Tibial nerve (tissue), 4 donors: ENCODE results near the gene UPK1A. TPM values are rescaled to one million over a fixed set of nuclear protein-coding genes. Genes with fewer than 3 reads are reported as not detected.

Experiments
- DNase-seq, 2 donors: peaks; one replicate each; pipeline ENCODE4 v3.0.0-alpha.2; 2019; ENCODE audit warnings: low spot score in 2 of 2
- H3K27ac ChIP-seq, 4 donors: fragments of 200-600 bp; sonication (generic) in 3 of 4; one replicate each; pipeline ENCODE4 v1.5.1; 2017 to 2019; ENCODE audit warnings: mild to moderate bottlenecking in 1 of 4
- H3K27me3 ChIP-seq, 2 donors: fragments of 200-600 bp; sonication (generic) in 1 of 2; one replicate each; pipeline versions ENCODE4 v1.5.1 to v1.6.0; 2017 to 2019
- H3K36me3 ChIP-seq, 3 donors: fragments of 200-600 bp; sonication (generic); one replicate each; pipeline ENCODE4 v1.5.1; 2018 to 2019
- H3K4me1 ChIP-seq, 4 donors: fragments of 200-600 bp; sonication (generic) in 3 of 4; one replicate each; pipeline ENCODE4 v1.5.1; 2017 to 2019
- H3K4me3 ChIP-seq, 4 donors: fragments of 200-600 bp; sonication (generic) in 3 of 4; one replicate each; pipeline ENCODE4 v1.5.1; 2017 to 2019; ENCODE audit warnings: mild to moderate bottlenecking in 1 of 4, moderate library complexity in 1 of 4
- H3K9me3 ChIP-seq, 4 donors: fragments of 200-600 bp; sonication (generic) in 3 of 4; one replicate each; pipeline ENCODE4 v1.5.1; 2017 to 2019
- CTCF ChIP-seq, 5 experiments: fragments of 200-600 bp in 3 of 5; fragments of 450-650 bp in 2 of 5; sonication (generic) in 3 of 5; IDR thresholded peaks; one replicate each; pipeline ENCODE4 v1.5.1; 2016 to 2019; ENCODE audit warnings: antibody characterized with exemption in 5 of 5, mild to moderate bottlenecking in 3 of 5, moderate library complexity in 2 of 5
- EP300 ChIP-seq, 2 donors: sonication (generic); formaldehyde crosslinking; IDR thresholded peaks; one replicate each; pipeline ENCODE4 v1.6.1; 2017; ENCODE audit warnings: antibody characterized with exemption in 2 of 2, mild to moderate bottlenecking in 1 of 2
- POLR2A ChIP-seq, 2 donors: fragments of 450-650 bp; IDR thresholded peaks; one replicate each; pipeline ENCODE4 v1.6.1; 2017; ENCODE audit warnings: antibody characterized with exemption in 2 of 2, mild to moderate bottlenecking in 2 of 2, moderate library complexity in 2 of 2
- WGBS, 2 donors: methylation state at CpG; one replicate each; pipeline ENCODE4 v1.1.5; 2018; 5-methylcytosine and 5-hydroxymethylcytosine counted together
- total RNA-seq, 4 donors: library from RNA; depleted of rRNA; stranded (reverse); fragments of >200 nt; gene quantifications; one replicate each; pipeline ENCODE4 v1.1.0, GENCODE V29; 2016

The UPK1A gene
- total RNA-seq, 4 donors from 2014 or later = not detected

DNA sequence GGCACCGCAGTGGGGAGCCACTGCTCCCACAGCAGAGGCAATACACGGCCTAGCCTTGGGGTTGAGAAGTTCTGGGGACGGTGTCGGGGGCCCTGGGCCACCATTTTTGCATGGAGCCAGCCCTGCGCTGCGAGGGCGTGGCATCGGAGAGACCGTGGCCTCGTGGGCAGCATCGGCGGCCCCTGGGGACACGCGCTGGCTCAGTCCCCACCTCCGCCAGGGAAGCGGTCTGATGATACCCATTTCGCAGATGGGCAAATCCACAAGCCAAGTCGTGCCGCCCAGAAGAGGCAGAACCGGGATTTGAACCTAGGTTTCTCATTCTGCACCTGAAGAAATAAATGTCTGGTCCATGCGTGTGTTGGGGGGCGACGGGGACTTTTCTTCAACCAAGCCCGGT lies 1.2 kb upstream of the UPK1A start:
- H3K27me3 ChIP-seq = no peaks in the 10 kb centered on the region
- no peaks in the 10 kb centered on the region for H3K4me1 ChIP-seq
- no peak for TF ChIP-seq POLR2A (IDR thresholded peaks at IDR 0.05)
- no peak for TF ChIP-seq EP300 (IDR thresholded peaks at IDR 0.05)
- TF ChIP-seq CTCF (IDR thresholded peaks at IDR 0.05) = no peak
- H3K36me3 ChIP-seq = peaks cover 0 to 57% (median 0%) of the 10 kb centered on the region in 3 donors
- H3K27ac ChIP-seq = no peak overlapping the region
- no peak overlapping the region for H3K4me3 ChIP-seq
- DNase-seq = no peak
- no peaks in the 10 kb centered on the region for H3K9me3 ChIP-seq
- WGBS, 2 donors = 95 to 98% methylated on average over 16 to 24 of the region's 24 CpGs

DNA sequence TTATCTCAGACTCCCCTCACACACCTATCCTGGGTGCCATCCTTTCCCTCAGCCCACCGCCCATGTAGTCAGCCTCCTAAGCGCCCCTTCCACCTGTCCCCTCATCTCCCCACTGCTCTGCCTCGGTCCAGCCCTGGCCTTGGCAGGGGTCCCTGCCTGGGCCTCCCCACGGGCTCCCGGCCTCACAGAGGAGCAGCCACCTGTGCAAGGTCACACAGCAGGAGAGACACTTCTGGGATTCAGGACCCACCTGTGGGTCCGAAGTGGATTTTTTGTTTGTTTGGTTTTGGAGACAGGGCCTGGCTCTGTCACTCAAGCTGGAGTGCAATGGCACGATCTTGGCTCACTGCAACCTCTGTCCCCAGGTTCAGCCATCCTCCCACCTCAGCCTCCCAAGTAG lies 713 bp upstream of the UPK1A start:
- TF ChIP-seq EP300 (IDR thresholded peaks at IDR 0.05) (no peak), POLR2A (IDR thresholded peaks at IDR 0.05) (no peak)
- DNase-seq = no peak
- Histone ChIP-seq H3K4me1 (no peaks in the 10 kb centered on the region), H3K27me3 (no peaks in the 10 kb centered on the region), H3K36me3 (peaks cover 0 to 52% (median 0%) of the 10 kb centered on the region in 3 donors), H3K9me3 (no peaks in the 10 kb centered on the region), H3K27ac (no peak overlapping the region), H3K4me3 (no peak overlapping the region)
- 73 to 81% methylated on average over 7 of the region's 7 CpGs for WGBS, 2 donors

- no peak for DNase-seq
- peaks cover 0 to 29% of the 10 kb centered on the region in 2 donors for H3K27me3 ChIP-seq
- no peaks in the 10 kb centered on the region for H3K9me3 ChIP-seq
- no peak overlapping the region for H3K27ac ChIP-seq
- 71 to 72% methylated on average over 6 of the region's 6 CpGs for WGBS, 2 donors
- no peak overlapping the region for H3K4me3 ChIP-seq
- H3K4me1 ChIP-seq = peaks cover 0 to 6% (median 0%) of the 10 kb centered on the region in 4 donors
- peaks cover 0 to 13% (median 0%) of the 10 kb centered on the region in 3 donors for H3K36me3 ChIP-seq
- TF ChIP-seq POLR2A (IDR thresholded peaks at IDR 0.05) = no peak
Measured at GRCh38 chr19:35669566-35669965, 3.2 kb downstream of the UPK1A start.

DNA sequence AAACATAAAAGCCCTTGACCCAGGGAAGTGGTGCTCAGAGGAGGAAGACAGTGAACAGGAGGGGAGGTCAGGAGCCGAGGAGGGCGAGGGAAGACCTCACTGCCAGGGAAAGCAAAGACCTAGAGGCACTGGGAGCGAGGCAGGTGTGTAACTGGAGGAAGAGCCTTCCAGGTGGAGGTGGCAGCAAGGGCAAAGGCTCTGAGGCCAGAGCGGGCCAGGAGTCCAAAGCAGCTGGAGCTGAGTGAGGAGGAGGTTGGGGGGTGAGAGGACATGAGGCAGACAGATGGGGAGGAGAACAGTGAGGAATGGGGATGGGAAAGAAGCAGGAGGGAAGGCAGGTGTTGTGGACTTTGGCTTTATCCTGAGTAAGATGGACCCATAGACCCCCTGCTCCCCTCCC lies 3.7 kb downstream of the UPK1A start:
- Histone ChIP-seq H3K36me3 (peaks cover 0 to 9% (median 0%) of the 10 kb centered on the region in 3 donors), H3K4me3 (no peak overlapping the region), H3K27me3 (peaks cover 0 to 33% of the 10 kb centered on the region in 2 donors), H3K27ac (no peak overlapping the region), H3K9me3 (no peaks in the 10 kb centered on the region), H3K4me1 (peaks cover 0 to 6% (median 0%) of the 10 kb centered on the region in 4 donors)
- TF ChIP-seq CTCF (IDR thresholded peaks at IDR 0.05) = no peak
- TF ChIP-seq POLR2A (IDR thresholded peaks at IDR 0.05) = no peak
- no peak for TF ChIP-seq EP300 (IDR thresholded peaks at IDR 0.05)
- WGBS, 2 donors = 56 to 58% methylated on average over 4 of the region's 4 CpGs
- DNase-seq = no peak

DNA sequence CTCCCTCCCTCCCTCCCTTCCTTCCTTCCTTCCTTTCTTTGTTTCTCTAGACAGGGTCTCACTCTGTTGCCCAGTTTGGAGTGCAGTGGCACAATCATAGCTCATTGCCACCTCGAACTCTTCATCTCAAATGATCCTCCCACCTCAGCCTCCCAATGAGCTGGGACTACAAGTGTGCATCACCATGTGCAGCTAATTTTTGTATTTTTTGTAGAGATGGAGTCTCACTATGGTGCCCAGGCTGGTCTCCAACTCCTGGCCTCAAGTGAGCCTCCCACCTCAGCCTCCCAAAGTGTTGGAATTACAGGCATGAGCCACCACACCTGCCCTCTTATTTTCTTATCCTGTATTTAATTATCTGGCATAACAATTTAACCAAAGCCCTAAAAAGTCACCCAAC lies 4.4 kb downstream of the UPK1A start:
- peaks cover 0 to 6% (median 0%) of the 10 kb centered on the region in 4 donors for H3K4me1 ChIP-seq
- H3K4me3 ChIP-seq = no peak overlapping the region
- 82 to 95% methylated on average over 1 of the region's 1 CpG for WGBS, 2 donors
- H3K36me3 ChIP-seq = peaks cover 0 to 2% (median 0%) of the 10 kb centered on the region in 3 donors
- no peak overlapping the region for H3K27ac ChIP-seq
- peaks cover 0 to 38% of the 10 kb centered on the region in 2 donors for H3K27me3 ChIP-seq
- TF ChIP-seq CTCF (IDR thresholded peaks at IDR 0.05) = no peak
- TF ChIP-seq POLR2A (IDR thresholded peaks at IDR 0.05) = no peak
- no peak for TF ChIP-seq EP300 (IDR thresholded peaks at IDR 0.05)
- H3K9me3 ChIP-seq = no peaks in the 10 kb centered on the region
- no peak for DNase-seq

- WGBS, 2 donors = 51 to 60% methylated on average over 3 of the region's 3 CpGs
Measured at GRCh38 chr19:35671818-35672217, 5.5 kb downstream of the UPK1A start.

More at GRCh38 chr19:35671818-35672217, 5.5 kb downstream of the UPK1A start:
- peaks cover 0 to 47% of the 10 kb centered on the region in 2 donors for H3K27me3 ChIP-seq
- H3K4me1 ChIP-seq = peaks cover 0 to 6% (median 0%) of the 10 kb centered on the region in 4 donors
- no peak overlapping the region for H3K27ac ChIP-seq
- TF ChIP-seq EP300 (IDR thresholded peaks at IDR 0.05) (no peak), CTCF (IDR thresholded peaks at IDR 0.05) (no peak), POLR2A (IDR thresholded peaks at IDR 0.05) (no peak)
- H3K9me3 ChIP-seq = no peaks in the 10 kb centered on the region
- no peaks in the 10 kb centered on the region for H3K36me3 ChIP-seq
- no peak for DNase-seq
- no peak overlapping the region for H3K4me3 ChIP-seq
